AG09319 (cell line): ENCODE results near the gene RAET1G.
A peak's percentile ranks its signal among the peaks of the same experiment; 100 is the strongest.
"Not testable (repeated sequence)": the region's sequence is repeated elsewhere in the genome, so short reads cannot be mapped to it uniquely, and the experiment has no call there.

Experiments
- DNase-seq: peaks from one replicate; pipeline ENCODE4 v3.0.0-alpha.2; 2010; ENCODE audit warnings: low read depth; ENCODE audit errors: extremely low read depth
- CTCF ChIP-seq: IDR thresholded peaks from 2 replicates; pipeline ENCODE4 v1.5.1; 2011; ENCODE audit warnings: low read depth, mild to moderate bottlenecking, inconsistent platforms, low read length, moderate library complexity

Gene RAET1G

GRCh38 chr6:149898966-149899365 is 24.0 kb downstream of the RAET1G start:
- no peak for TF ChIP-seq CTCF
- no peak for DNase-seq

GRCh38 chr6:149897855-149898744 is 24.8 kb downstream of the RAET1G start, which contains the start of gene RAET1E:
RAET1E (minus strand) TSS chr6:149898113; CDS start chr6:149890901, 7,212 bp downstream.
- peak; percentile 2; the same call in 1 of the 2 replicates for TF ChIP-seq CTCF
- DNase-seq: no peak

- no peak for TF ChIP-seq CTCF
- DNase-seq: peak; percentile 88
These were observed 25.8 kb downstream of the RAET1G start for GRCh38 chr6:149897015-149897697.

GRCh38 chr6:149896491-149896890 is 26.4 kb downstream of the RAET1G start:
- no peak for DNase-seq
- no peak for TF ChIP-seq CTCF

GRCh38 chr6:149895833-149896271 is 27.1 kb downstream of the RAET1G start:
- no peak for TF ChIP-seq CTCF
- no peak for DNase-seq

- peak; percentile 83 for DNase-seq
These were observed 27.8 kb downstream of the RAET1G start for GRCh38 chr6:149895048-149895590.

GRCh38 chr6:149891864-149892263 is 31.1 kb downstream of the RAET1G start:
- DNase-seq: not testable (repeated sequence)

More at GRCh38 chr6:149895048-149895590, 27.8 kb downstream of the RAET1G start:
- peak; percentile 11 for TF ChIP-seq CTCF
